Measurements from ENCODE around the gene OR7G2.
"Not testable (repeated sequence)": the region's sequence is repeated elsewhere in the genome, so short reads cannot be mapped to it uniquely, and the experiment has no call there.

OR7G2 gene

DNA sequence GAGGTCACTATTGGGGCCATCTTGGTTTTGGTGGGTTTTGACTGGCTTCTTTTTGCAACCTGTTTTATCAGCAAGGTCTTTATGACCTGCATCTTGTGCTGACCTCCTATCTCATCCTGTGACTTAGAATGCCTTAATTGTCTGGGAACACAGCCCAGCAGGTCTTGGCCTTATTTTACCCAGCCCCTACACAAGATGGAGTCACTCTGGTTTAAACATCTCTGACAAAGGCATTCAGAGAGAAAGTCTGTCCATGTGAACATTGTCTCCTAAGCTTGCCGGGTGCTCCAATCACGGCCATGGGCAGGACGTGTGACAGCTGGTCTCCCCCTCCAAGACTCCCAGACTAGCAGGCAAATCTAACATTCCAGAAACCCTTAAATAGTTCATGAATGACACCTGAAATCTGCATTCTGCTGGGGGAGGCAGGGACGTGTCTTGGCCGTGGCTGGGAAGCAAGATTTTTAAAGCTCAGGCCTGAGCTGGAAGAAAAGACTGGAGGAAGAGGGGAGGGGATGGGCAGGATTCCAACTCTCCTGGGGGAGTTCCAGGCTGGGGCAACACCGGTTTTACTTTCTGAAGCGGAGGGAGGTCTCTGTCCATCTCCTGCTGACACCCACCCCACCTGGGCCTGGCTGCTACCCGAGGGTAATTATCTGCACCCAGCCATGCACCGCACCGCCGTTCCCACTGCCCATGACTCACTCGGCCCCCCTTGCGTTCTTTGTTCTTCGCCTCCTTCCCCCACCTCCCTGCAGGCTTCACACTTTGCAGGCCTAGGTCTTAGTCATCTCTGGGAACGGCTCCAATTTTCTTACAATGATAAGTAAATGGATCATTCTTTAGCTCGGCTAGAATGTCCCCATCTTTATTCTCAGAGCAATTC is 32.0 kb downstream of the OR7G2 start:
- TF ChIP-seq, protein P1, sequence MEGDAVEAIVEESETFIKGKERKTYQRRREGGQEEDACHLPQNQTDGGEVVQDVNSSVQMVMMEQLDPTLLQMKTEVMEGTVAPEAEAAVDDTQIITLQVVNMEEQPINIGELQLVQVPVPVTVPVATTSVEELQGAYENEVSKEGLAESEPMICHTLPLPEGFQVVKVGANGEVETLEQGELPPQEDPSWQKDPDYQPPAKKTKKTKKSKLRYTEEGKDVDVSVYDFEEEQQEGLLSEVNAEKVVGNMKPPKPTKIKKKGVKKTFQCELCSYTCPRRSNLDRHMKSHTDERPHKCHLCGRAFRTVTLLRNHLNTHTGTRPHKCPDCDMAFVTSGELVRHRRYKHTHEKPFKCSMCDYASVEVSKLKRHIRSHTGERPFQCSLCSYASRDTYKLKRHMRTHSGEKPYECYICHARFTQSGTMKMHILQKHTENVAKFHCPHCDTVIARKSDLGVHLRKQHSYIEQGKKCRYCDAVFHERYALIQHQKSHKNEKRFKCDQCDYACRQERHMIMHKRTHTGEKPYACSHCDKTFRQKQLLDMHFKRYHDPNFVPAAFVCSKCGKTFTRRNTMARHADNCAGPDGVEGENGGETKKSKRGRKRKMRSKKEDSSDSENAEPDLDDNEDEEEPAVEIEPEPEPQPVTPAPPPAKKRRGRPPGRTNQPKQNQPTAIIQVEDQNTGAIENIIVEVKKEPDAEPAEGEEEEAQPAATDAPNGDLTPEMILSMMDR (IDR thresholded peaks at IDR 0.05), result no peak
- TF ChIP-seq ZFX (IDR thresholded peaks at IDR 0.05; ENCODE audit: borderline replicate concordance), result no peak
- H3K27ac ChIP-seq, result no peak overlapping the region

DNA sequence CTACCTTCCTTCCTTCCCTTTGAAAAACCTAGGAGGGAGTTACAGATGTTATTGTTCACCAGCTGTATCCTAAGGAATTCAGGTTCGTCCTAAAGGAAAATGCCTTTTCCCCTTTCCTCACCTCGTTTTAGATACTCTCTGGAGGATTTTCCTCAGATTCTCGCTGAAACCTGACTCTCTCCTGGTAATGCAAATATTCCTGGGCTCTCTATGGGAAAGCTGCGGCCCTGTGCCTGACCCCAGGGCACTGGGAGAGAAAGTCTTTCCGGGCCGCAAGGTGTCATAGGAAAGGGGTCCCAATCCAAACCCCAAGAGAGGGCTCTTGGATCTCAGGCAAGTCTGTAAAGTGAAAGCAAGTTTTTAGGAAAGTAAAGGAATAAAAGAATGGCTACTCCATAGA is 33.5 kb downstream of the OR7G2 start:
- no peak overlapping the region for H3K27ac ChIP-seq
- TF ChIP-seq ZFX (IDR thresholded peaks at IDR 0.05; ENCODE audit: borderline replicate concordance), result no peak
- TF ChIP-seq, protein P1 (IDR thresholded peaks at IDR 0.05), result no peak

DNA sequence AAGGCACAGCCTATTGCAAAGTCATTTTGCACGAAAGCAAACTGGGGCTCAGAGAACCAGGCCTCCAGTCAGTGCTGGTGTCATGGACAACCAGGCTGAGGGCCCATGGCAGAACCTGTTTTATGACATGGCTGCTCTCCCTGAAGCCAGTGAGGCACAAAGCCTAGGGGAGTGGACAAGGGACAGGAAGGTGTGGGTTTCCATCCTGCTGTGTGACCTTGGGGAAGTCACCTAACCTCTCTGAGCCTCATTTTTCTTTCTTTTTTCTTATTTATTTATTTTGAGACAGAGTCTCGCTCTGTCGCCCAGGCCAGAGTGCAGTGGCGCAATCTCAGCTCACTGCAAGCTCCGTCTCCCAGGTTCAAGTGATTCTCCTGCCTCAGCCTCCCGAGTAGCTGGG is 35.6 kb downstream of the OR7G2 start:
- not testable (repeated sequence) for H3K27ac ChIP-seq

DNA sequence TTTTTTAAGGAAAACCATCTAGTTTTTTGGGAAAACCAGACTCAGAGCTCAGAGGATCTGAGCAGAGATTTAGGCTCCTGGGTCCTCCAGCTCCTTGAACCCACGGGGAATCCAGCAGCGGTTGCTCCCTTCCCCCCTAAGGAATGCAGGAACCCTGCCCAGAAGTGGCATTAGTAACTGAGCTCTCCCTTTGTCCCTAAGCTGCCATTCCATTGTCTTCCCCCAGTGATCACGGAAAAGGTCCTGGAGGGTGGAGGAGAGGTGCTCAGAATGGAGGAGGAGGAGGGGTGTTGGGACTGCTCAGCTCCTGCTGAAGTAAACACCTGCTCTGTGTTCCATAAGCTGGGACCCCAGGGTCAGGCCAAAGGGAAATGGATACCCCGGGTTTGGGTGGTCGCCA is 37.2 kb downstream of the OR7G2 start:
- H3K27ac ChIP-seq, result no peak overlapping the region
- TF ChIP-seq, protein P1 (IDR thresholded peaks at IDR 0.05), result no peak
- TF ChIP-seq ZFX (IDR thresholded peaks at IDR 0.05; ENCODE audit: borderline replicate concordance), result no peak

DNA sequence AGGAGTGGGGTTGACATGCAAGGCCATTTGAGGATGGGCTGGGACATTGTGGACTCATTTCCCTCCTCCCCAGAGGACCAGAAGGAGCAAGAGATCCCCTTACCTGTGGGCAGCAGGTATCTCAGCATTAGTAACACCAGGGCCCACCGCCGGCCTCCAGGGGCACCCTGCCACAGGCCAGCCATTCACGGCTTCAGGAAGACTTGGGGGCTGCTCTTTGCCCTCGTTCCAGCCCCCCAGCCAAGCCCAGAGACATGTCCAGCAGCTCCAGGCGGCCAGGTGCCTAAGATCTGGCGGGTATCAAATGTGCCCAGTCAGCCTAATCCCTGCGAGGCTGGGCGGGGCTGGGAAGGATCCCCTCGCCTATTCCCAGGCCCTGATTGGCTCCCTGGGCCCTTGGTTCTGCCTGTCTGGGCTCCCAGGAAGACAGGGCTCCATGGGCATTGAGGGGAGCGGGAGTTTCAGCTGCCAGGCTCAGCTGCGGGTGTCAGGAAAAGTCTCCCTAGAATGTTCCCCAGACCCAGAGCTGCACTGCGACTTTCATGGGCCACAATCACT is 41.7 kb downstream of the OR7G2 start:
- no peak overlapping the region for H3K27ac ChIP-seq
- no peak for TF ChIP-seq ZFX (IDR thresholded peaks at IDR 0.05; ENCODE audit: borderline replicate concordance)
- TF ChIP-seq, protein P1 (IDR thresholded peaks at IDR 0.05), result no peak

DNA sequence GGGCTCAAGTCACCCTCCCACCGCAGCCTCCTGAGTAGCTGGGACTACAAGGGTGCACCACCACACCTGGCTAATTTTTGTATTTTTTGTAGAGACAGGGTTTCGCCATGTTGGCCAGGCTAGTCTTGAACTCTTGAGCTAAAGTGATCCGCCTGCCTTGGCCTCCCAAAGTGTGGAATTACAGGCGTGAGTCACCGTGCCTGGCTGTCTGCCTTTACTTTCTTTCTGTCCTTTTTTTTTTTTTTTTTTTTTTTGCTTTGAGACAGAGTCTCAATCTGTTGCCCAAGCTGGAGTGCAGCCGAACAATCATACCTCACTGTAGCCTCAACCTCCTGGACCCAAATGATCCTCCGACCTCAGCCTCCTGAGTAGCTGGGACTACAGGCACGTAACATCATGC is 45.4 kb downstream of the OR7G2 start:
- TF ChIP-seq, protein P1 (IDR thresholded peaks at IDR 0.05), result no peak
- TF ChIP-seq ZFX (IDR thresholded peaks at IDR 0.05; ENCODE audit: borderline replicate concordance), result no peak
- no peak overlapping the region for H3K27ac ChIP-seq

DNA sequence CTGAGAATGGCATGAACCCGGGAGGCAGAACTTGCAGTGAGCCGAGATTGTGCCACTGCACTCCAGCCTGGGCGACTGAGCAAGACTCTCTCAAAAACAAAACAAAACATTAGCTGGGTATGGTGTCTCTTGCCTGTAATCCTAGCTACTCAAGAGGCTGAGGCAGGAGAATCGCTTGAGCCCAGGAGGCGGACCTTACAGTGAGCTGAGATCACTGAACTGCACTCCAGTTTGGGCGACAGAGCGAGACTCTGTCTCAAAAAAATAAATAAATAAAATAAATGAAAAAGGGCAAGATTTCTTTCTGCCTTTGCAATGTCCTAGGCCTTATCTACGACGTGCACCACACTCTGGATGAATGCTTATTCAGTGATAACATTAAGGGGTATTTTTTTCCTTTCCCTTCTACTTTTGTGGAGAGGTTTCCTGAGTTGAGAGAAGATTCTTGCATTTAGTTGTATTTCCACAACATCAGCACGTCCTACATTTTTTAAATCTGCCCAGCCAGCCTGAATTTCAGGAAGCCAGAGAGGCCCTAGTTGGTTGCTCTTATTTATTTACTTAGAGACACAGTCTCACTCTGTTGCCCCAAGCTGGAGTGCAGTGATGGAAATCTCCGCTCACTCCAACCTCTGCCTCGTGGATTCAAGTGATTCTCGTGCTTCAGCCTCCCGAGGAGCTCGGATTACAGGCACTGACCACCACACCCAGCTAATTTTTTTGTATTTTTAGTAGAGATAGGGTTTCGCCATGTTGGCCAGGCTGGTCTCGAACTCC is 46.5 kb downstream of the OR7G2 start:
- TF ChIP-seq ZFX (IDR thresholded peaks at IDR 0.05; ENCODE audit: borderline replicate concordance), result no peak
- TF ChIP-seq, protein P1 (IDR thresholded peaks at IDR 0.05), result no peak
- no peak overlapping the region for H3K27ac ChIP-seq
